BE2C (cell line): ENCODE measurements around the gene C3orf52.

Experiments used
- DNase-seq: peaks from one replicate; pipeline ENCODE4 v3.0.0-alpha.2; 2020
- H3K27me3 ChIP-seq: fragments of 250-450 bp; sonication (Bioruptor Pico); 2 replicates; pipeline ENCODE4 v1.5.1; 2020; ENCODE audit warnings: mild to moderate bottlenecking
- H3K36me3 ChIP-seq: fragments of 250-450 bp; sonication (Bioruptor Pico); 2 replicates; pipeline ENCODE4 v1.5.1; 2020; ENCODE audit warnings: mild to moderate bottlenecking
- H3K4me1 ChIP-seq: fragments of 250-450 bp; sonication (Bioruptor Pico); 2 replicates; pipeline ENCODE4 v1.5.1; 2020
- H3K4me3 ChIP-seq: 2 replicates; pipeline ENCODE4 v1.5.1; 2011; ENCODE audit warnings: low read depth, low read length
- H3K9me3 ChIP-seq: fragments of 250-450 bp; sonication (Bioruptor Pico); 2 replicates; pipeline ENCODE4 v1.5.1; 2020
- TF ChIP-seq, protein P1 (sequence below): IDR thresholded peaks from 2 replicates; pipeline ENCODE4 v1.5.1; 2012; ENCODE audit warnings: mild to moderate bottlenecking, low read depth, low read length

C3orf52 gene

DNA sequence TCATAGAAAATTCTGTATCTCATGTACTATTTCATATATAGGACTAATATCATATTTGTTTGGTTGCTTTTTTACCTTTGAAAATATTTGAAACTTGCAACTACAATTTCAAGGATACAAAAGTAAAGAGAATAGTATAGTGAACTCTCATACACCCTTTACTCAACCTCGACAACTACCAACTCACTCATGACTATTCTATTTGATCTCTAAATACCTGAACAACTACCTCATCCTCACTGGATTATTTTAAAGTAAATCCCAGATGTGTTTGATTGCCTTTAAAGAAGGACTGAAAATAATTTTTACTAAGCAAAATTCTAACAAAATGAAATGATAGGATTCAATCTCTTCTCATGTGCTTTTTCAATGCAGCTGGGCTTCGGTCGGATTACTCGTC, 39.6 kb upstream of the C3orf52 start:
- no peaks in the 10 kb centered on the region for H3K36me3 ChIP-seq
- no peak for DNase-seq
- H3K4me1 ChIP-seq = no peaks in the 10 kb centered on the region
- no peak overlapping the region for H3K4me3 ChIP-seq
- TF ChIP-seq, protein P1, sequence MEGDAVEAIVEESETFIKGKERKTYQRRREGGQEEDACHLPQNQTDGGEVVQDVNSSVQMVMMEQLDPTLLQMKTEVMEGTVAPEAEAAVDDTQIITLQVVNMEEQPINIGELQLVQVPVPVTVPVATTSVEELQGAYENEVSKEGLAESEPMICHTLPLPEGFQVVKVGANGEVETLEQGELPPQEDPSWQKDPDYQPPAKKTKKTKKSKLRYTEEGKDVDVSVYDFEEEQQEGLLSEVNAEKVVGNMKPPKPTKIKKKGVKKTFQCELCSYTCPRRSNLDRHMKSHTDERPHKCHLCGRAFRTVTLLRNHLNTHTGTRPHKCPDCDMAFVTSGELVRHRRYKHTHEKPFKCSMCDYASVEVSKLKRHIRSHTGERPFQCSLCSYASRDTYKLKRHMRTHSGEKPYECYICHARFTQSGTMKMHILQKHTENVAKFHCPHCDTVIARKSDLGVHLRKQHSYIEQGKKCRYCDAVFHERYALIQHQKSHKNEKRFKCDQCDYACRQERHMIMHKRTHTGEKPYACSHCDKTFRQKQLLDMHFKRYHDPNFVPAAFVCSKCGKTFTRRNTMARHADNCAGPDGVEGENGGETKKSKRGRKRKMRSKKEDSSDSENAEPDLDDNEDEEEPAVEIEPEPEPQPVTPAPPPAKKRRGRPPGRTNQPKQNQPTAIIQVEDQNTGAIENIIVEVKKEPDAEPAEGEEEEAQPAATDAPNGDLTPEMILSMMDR = no peak
- H3K27me3 ChIP-seq = no peaks in the 10 kb centered on the region; the same call in 1 of the 2 replicates
- H3K9me3 ChIP-seq = no peaks in the 10 kb centered on the region

DNA sequence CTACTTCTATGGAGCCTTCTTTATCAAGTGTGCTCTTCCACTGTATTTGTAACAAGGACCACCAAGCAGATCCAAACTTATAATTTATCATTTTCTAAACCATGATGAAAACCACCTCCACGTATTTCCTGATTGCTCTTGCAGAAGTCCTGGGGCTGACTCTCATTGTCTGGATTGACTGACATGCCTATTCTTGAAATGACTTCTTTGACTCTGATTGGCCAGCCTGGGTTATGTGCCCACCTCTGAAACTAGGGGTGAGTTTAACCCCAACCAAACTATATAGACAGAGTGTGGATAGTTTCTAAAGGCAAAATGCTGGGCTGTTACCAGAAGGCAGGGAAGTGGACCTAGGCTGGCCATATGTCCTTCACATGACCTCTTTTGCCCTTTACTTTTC, 38.9 kb upstream of the C3orf52 start:
- Histone ChIP-seq H3K36me3 (no peaks in the 10 kb centered on the region), H3K9me3 (no peaks in the 10 kb centered on the region), H3K4me1 (no peaks in the 10 kb centered on the region), H3K27me3 (no peaks in the 10 kb centered on the region; the same call in 1 of the 2 replicates), H3K4me3 (no peak overlapping the region)
- TF ChIP-seq, protein P1 = no peak
- DNase-seq = no peak

DNA sequence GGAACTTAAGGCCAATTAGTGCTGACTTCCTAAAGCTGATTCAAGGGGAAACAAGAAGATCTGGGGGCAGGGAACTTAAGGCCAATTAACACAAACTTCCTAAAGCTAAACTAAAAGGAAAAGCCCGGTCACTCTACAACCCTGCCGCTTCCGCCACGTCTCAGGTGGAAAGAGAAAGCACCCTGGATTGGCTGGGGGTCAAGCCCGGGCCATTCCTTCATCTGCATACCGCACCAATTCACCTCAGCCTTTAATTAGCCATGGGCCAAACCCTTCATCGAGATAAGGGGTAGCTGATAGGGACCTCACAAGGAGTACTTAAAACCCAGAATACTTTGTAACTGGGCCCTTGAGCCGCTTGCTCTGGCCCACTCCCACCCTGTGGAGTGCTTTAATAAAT, 37.3 kb upstream of the C3orf52 start:
- H3K4me1 ChIP-seq = no peaks in the 10 kb centered on the region
- no peaks in the 10 kb centered on the region; the same call in 1 of the 2 replicates for H3K27me3 ChIP-seq
- no peak overlapping the region for H3K4me3 ChIP-seq
- H3K36me3 ChIP-seq = no peaks in the 10 kb centered on the region
- TF ChIP-seq, protein P1 = no peak
- H3K9me3 ChIP-seq = no peaks in the 10 kb centered on the region; the same call in 1 of the 2 replicates
- DNase-seq = no peak

DNA sequence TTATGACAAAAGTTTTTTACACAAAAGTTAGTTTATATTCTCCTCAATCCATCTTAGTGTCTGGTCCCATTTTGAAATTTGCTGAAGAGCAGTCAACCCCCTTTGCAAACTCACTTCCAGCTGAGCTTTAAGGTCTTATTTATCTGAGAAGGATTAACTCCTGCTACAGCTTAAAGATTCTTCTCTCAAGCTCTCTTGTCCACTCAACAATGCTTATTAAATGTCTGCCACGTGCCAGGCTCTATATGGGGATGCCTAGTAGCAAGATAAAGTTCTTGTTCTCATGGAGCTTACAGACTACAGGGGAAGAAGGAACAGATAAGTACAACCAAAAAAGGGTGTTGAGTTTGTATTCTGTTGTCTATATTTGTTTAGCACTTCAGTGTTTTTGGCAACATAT, 33.0 kb upstream of the C3orf52 start:
- no peaks in the 10 kb centered on the region for H3K4me1 ChIP-seq
- no peak for DNase-seq
- H3K4me3 ChIP-seq = no peak overlapping the region
- TF ChIP-seq, protein P1 = no peak
- H3K27me3 ChIP-seq = no peaks in the 10 kb centered on the region; the same call in 1 of the 2 replicates
- no peaks in the 10 kb centered on the region for H3K36me3 ChIP-seq
- H3K9me3 ChIP-seq = no peaks in the 10 kb centered on the region; the same call in 1 of the 2 replicates

DNA sequence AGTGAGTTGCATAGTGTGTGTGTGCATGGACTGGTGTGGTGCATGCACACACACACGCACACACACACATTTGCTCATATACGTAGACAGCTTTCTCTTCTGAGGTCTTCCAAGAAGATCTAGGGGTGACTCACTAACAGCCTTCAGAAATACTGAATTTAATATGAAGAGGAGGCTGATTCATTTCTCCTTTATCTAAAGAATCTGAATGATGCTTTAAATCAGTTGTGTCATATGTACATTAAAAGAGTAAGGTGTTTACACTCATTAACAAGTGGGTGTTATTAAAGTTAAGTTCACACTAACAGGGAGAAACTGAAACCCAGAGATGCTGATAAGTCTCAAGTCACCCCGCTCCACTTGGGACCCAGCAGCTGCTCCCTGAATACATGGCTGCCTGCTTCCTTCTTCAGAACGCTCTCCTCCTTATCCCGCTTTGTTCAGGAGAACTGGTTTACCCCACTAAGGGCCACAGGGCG, 29.7 kb upstream of the C3orf52 start:
- TF ChIP-seq, protein P1 = no peak
- Histone ChIP-seq H3K4me3 (no peak overlapping the region), H3K4me1 (no peaks in the 10 kb centered on the region), H3K27me3 (0 out of 2 replicates have a peak, but pooled peaks cover 3% of the 10 kb centered on the region), H3K36me3 (no peaks in the 10 kb centered on the region), H3K9me3 (no peaks in the 10 kb centered on the region; the same call in 1 of the 2 replicates)
- no peak for DNase-seq

DNA sequence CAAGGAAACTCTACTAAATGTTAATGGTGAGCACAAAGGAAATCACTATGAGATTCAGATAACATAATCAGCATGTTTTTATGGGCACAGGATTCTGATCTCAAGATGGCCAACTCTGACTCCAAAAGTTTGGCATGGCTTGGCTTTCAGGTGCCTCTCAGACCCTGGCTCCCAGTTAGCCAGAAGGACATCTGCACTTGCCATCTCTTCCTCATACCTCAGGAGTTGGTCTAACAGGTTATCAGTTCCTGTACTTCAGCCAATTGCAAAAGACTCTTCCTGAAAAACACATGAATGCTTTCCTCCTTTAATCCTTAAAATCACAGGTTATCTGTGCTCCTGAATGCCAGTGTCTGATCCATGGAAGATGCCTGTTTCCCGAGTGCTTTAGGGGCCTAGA, 26.7 kb upstream of the C3orf52 start:
- no peak for DNase-seq
- Histone ChIP-seq H3K9me3 (no peaks in the 10 kb centered on the region), H3K36me3 (no peaks in the 10 kb centered on the region), H3K27me3 (peaks cover 3% of the 10 kb centered on the region; the same call in 1 of the 2 replicates), H3K4me3 (no peak overlapping the region), H3K4me1 (no peaks in the 10 kb centered on the region)
- TF ChIP-seq, protein P1 = no peak
